Left forelimb (tissue), 1 donor: Measurements from ENCODE around the gene GLDN.

Source experiments
- DNase-seq: peaks from one replicate; pipeline ENCODE4 v3.0.0-alpha.2; 2018; ENCODE audit warnings: low spot score

The GLDN gene

GRCh38 chr15:51322621-51323296 is 18.7 kb upstream of the GLDN start:
- no peak for DNase-seq

DNA sequence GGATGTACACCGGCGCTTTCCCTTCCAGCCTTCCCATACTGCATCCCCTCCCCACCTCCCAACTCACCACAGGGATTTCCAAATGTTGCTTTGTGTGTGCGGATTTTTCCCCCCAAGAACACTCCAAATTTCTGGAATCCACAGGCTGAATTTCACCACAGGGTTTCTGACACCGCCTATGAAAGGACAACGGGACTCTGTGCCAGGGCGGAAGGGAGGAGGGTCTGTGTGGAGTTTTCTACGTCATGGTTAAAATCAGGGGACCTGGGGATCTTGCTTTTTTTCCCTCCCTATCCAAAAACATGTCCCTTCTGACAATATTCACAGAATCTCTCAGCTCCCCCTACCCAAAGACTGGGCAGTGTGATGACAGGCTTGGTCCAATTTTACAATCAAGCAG is 17.7 kb upstream of the GLDN start:
- no peak for DNase-seq

DNA sequence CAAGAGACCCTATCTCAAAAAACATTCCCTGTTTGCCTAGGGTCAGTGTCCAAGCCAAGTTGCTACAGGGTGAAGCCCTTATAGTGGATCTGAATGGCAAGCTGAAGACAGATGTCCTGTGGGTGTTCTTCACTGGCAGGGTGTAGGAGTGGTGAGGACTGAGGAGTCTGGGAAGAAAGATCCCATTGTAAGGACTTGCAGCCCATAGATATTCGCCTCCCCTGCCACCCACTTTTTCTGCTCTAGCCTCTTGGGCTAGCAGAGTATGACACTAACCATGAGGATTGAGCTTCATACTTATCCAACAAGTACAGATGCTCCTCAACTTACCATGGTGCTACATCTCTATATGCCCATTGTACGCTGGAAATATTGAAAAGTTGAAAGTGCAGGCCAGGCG is 16.3 kb upstream of the GLDN start:
- DNase-seq = no peak

DNA sequence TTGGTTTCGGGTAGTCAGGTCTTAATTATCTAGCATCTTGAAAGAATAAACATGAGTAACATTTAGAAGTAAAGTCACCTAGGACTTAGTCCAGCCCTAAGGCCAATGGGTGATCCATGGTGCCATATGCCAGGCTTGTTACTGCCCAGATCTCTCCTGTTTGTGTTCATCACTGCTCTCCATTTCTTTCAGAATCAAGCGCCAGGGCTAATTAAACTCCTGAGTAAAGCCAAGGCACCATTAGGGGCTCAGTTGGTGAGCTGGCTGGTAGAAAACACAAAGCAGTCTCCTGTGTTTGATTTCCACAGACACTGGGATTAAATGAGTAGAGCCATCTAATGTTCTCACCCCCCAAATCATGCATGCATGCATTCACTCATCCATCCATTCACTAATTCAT is 14.4 kb upstream of the GLDN start:
- no peak for DNase-seq

- DNase-seq = no peak
These were observed 12.5 kb upstream of the GLDN start for GRCh38 chr15:51328926-51329325.

DNA sequence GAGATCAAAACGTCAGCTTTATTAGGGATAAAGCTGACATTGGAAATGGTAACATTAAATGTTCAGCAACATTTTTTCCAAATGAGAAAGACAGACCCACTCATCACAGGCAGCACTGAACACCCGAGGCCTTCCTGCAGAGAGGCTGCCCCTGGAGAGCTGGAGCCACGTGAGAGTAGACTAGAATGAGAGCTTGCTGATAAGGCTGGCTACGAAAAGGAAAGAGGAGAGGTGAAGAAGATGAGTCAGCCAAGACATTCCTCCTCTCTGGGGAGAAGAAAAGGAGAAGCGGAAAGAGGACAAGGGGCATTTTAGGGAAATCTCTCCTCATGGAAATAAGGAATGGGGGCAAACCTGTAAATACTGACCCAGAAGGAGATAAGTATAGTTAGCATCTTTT is 10.3 kb upstream of the GLDN start:
- DNase-seq = no peak

DNA sequence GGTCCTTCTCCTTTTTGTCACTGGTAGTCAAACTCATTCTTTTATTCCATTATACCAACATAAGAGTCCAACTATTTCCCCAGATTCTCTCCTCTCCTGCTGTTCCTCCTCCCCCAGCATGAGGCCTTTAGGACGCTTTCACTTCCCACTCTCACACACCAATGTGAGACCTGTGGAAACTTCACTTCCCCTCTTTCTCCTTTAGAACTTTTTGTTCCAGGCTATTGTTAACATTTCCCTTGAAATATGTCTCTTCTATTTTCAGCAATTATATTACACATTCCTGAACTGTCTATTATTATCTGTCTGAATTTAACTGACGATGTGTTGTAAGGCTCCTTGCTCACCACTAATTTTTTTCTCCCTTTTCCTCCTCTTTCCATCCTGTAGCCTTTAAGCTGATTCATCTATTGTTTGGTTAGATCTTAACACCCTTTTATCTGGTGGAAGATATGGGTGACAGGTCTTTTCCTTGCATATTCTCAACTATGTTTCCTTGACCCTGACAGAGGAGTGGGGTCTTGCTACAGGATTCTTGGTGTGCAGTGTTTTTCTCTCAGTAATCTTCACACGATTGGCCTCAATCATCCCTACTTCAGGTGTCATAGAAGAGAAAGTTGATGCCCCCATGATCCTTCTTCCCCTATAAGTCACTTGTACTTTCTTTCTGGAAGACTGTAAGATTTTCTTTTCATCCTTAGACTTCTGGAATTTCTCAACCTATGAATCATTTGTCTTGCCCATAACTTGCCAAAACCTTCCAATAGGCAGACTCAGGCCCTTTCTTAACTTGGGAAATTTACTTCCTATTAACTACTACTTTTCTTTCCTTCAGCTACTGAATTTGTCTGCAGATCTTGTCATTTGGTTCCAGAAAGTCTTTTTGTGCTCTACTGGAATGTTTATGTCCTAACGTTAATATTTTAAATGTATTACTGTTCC is 9.0 kb upstream of the GLDN start:
- no peak for DNase-seq

GRCh38 chr15:51333571-51333970 is 7.9 kb upstream of the GLDN start:
- DNase-seq = no peak

- no peak for DNase-seq
These were observed 7.4 kb upstream of the GLDN start for GRCh38 chr15:51334011-51334451.

DNA sequence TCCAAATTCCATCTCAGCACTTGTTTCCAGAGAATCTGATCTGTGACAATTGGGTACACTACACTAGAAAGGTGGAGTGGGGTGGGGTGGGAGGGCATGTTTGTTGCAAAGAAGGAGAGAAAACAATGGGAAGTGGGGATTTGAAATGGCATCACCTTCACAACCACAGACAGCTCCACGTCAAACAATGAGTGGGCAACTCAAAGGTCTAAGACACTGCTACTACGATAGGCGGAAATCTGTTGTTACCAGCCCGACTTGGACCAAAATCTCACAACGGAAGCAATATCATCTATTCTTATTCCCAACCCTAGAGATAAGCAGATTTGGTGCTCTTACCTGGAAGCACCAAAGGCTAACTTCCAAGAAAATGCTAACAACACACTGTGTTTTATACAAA is 6.4 kb upstream of the GLDN start:
- DNase-seq = no peak

DNA sequence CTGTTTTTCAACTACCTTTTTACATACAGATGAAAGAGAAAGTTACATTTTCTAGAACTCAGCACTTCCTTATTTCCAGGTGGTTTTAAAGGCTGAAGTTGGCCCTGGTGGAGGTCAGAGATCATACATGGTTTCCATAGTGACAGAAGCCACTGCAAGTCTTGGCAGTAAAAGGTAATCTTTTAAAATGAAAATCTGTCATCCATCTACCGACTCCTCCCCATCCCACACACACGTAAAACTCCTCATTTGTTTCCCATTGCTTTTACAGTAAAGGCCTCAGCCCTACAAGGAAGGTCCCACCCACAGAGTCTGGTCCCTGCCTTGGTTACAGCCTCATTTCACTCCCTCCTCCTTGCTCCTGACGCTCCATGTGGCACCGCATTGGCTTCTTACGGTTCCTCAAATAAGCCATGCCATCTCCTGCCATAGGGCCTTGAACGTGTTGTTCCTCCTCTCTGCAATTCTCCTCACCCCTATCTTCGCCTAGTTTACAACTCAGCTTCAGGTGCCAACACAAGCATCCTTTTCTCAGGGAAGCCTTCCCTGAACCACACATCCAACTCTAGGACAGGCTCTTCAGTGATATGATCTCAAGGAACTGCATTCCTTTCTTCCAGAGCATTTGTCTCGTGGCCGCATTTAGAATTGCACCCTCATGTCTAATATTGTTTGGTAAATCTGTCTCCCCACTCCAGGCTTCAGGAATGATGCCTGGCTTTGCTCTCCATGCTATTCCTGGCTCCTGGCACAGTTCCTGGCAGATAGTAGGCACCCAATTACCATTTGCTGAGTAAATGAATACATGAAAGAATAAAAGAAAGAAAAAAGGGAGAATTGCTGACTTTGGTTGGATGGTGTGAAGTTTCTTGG is 5.7 kb upstream of the GLDN start:
- DNase-seq = no peak

DNA sequence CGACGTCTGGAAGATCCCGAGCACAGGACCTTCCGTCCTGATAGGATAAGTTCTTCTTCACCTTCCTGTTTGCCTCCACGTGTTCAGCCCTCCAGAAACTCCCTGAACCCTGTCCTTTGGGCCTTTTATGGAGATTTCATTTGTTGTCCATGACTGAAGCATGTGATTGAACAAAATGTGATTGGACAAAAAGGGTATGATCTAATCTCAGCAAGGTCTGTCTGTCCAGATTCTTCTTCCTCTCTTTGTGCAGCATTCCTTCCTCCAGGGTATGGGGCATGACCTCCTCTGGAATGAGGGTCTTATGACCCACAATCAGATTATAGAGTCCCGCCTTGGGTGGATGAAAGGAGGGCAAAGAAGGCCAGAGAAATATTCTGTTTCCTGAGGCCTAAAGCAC is 3.0 kb upstream of the GLDN start, which contains the start of gene CYP19A1:
TSS of gene CYP19A1 (minus strand) at position 101 of the 400 bp plus-strand sequence. CDS start 95,684 bp downstream, outside the sequence.
- DNase-seq = no peak

- no peak for DNase-seq
These were observed 958 bp downstream of the GLDN start for GRCh38 chr15:51342227-51342999.

GRCh38 chr15:51343466-51343865 is 2.0 kb downstream of the GLDN start:
- DNase-seq = no peak

DNA sequence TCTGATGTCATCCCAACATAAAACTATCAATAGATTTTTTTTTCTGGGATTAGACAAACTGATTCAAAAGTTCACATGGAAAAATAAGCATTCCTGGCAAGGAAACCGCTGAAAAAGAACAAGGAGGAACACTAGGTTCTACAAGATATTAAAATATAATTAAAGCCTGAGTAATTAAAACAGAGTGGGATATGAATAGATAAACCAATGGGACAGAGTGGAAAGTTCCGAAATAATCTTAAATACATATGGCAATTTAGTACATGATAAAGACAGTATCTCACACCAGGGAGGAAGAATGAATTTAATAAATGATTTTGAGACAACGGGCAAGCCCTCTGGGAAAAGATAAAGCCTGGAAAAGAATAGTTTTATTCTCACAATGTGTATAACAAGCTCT is 4.7 kb downstream of the GLDN start:
- no peak for DNase-seq

- DNase-seq = no peak
These were observed 7.2 kb downstream of the GLDN start for GRCh38 chr15:51348688-51349087.

GRCh38 chr15:51349156-51349844 is 7.8 kb downstream of the GLDN start:
- DNase-seq = no peak

DNA sequence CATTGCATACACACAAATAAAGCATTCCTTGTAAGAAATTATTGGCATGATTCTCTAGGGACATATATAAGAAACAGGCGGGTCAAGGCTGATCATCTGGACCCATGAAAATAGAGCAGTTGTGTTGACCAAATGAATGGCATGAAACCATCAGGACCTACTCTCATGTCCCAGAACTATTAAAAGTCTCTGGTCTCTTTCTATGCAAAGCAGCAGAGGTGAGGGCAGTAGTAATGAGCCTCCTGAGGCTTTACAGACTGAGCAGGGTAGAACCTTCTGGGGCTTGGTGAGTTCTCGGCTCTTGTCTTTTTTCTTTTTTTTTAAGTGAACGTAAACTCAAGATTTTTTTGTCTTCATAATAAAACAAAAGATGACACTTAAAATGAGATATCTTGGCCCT is 9.3 kb downstream of the GLDN start:
- DNase-seq = no peak

DNA sequence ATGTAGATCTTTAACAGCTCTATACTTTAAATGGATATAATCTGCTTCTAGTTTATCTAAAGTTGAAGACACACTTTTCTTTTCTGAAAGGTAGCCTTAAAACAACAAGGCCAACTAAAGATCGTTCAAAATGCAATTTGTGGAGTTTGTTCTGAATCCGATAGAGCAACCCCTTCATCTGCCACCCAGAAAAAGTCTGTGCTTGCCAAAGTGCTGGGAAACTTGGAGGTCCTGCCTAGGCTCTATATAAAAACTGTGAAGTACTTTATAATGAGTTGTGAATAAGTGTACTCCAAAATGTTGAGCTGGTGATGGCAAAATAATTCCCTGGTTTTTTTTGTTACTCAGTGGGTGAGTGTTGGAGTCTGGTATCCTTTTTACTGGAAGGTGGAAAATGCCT is 12.5 kb downstream of the GLDN start:
- no peak for DNase-seq

DNA sequence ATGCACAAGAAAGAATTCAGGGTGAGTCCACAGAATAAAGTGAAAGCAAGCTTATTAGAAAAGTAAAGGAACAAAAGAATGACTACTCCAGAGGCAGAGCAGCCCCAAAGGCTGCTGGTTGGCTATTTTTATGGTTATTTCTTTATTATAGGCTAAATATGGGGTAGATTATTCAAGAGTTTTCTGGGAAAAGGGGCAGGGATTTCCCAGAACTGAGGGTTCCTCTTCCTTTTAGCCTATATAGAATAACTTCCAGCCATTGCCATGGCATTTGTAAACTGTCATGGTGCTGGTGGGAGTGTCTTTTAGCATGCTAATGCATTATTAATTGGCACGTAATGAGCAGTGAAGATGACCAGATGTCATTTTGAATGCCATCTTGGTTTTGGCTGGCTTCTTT is 13.6 kb downstream of the GLDN start:
- DNase-seq = no peak

DNA sequence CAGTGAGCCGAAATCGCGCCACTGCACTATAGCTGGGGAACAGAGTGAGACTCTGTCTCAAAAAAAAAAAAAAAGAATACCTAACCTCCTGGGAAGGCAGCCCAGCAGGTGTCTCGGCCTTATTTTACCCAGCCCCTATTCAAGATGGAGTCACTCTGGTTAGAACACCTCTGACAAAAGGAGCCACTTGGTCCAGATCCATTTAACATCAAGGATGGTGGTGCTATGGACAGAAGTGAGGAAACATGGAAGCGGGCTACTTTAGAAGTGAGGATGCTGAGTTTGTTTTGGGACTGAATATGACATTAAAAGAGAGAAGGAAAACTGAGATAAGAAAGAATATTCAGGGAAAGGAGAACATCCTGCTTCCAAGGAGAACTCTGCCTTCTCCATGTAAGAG is 14.7 kb downstream of the GLDN start:
- DNase-seq = no peak
